ENCODE results near the gene NFATC3. TPM values are rescaled to one million over a fixed set of nuclear protein-coding genes. Genes with fewer than 3 reads are reported as not detected.
"Not testable (repeated sequence)": the region's sequence is repeated elsewhere in the genome, so short reads cannot be mapped to it uniquely, and the experiment has no call there.

NFATC3 gene
- total RNA-seq, 4 donors from 2014 or later = 67.7 to 107 (median 71.7) TPM

- H3K4me3 ChIP-seq (replicated peaks in 1 of 3) = no peak overlapping the region
- TF ChIP-seq CTCF (IDR thresholded peaks at IDR 0.05) (no peak), POLR2A (IDR thresholded peaks at IDR 0.05) (no peak)
- 97 to 99% methylated on average over 3 of the region's 3 CpGs for WGBS, 2 donors
- H3K27ac ChIP-seq = no peak overlapping the region
- intact Hi-C loops (cut with DNase I) = no loop called here
- no peaks in the 10 kb centered on the region for H3K36me3 ChIP-seq
- no peaks in the 10 kb centered on the region for H3K27me3 ChIP-seq
- H3K9me3 ChIP-seq = no peaks in the 10 kb centered on the region
- DNase-seq = no peak
- peaks cover 15 to 21% of the 10 kb centered on the region in 2 donors for H3K4me1 ChIP-seq
Measured at GRCh38 chr16:68097895-68098294, 12.7 kb downstream of the NFATC3 start.

GRCh38 chr16:68100488-68100887, 15.3 kb downstream of the NFATC3 start:
- TF ChIP-seq POLR2A (IDR thresholded peaks at IDR 0.05) = no peak
- TF ChIP-seq CTCF (IDR thresholded peaks at IDR 0.05) = no peak
- H3K4me1 ChIP-seq = peaks cover 2 to 16% of the 10 kb centered on the region in 2 donors
- no peaks in the 10 kb centered on the region for H3K9me3 ChIP-seq
- H3K36me3 ChIP-seq = no peaks in the 10 kb centered on the region
- H3K27me3 ChIP-seq = no peaks in the 10 kb centered on the region
- WGBS, 2 donors = 82 to 90% methylated on average over 4 of the region's 4 CpGs
- peak in 1 of 2 donors; percentile 27 for DNase-seq
- intact Hi-C loops (cut with DNase I) = no loop called here
- no peak overlapping the region for H3K27ac ChIP-seq
- no peak overlapping the region for H3K4me3 ChIP-seq (replicated peaks in 1 of 3)

GRCh38 chr16:68105611-68106010, 20.4 kb downstream of the NFATC3 start:
- Histone ChIP-seq H3K4me3 (replicated peaks in 1 of 3) (no peak overlapping the region), H3K27ac (no peak overlapping the region), H3K27me3 (no peaks in the 10 kb centered on the region), H3K9me3 (no peaks in the 10 kb centered on the region), H3K4me1 (peaks cover 0 to 13% of the 10 kb centered on the region in 2 donors), H3K36me3 (no peaks in the 10 kb centered on the region)
- no peak for TF ChIP-seq POLR2A (IDR thresholded peaks at IDR 0.05)
- no peak for TF ChIP-seq CTCF (IDR thresholded peaks at IDR 0.05)
- WGBS, 2 donors = 95 to 96% methylated on average over 3 of the region's 3 CpGs
- no peak for DNase-seq
- intact Hi-C loops (cut with DNase I) = no loop called here

- H3K27me3 ChIP-seq; intact Hi-C loops (cut with DNase I); H3K36me3 ChIP-seq; H3K27ac ChIP-seq; H3K4me3 ChIP-seq (replicated peaks in 1 of 3); DNase-seq; H3K9me3 ChIP-seq: not testable (repeated sequence)
- peaks cover 0 to 10% of the 10 kb centered on the region in 2 donors for H3K4me1 ChIP-seq
- 91 to 92% methylated on average over 9 of the region's 9 CpGs for WGBS, 2 donors
Measured at GRCh38 chr16:68107230-68107928, 22.2 kb downstream of the NFATC3 start.

GRCh38 chr16:68109156-68109555, 24.0 kb downstream of the NFATC3 start:
- DNase-seq; H3K27me3 ChIP-seq; intact Hi-C loops (cut with DNase I); H3K9me3 ChIP-seq; H3K4me1 ChIP-seq; H3K36me3 ChIP-seq; H3K27ac ChIP-seq; H3K4me3 ChIP-seq (replicated peaks in 1 of 3): not testable (repeated sequence)
- WGBS, 2 donors = 97 to 98% methylated on average over 5 of the region's 5 CpGs

- H3K36me3 ChIP-seq; H3K27ac ChIP-seq; H3K27me3 ChIP-seq; H3K4me3 ChIP-seq (replicated peaks in 1 of 3); H3K4me1 ChIP-seq; DNase-seq; H3K9me3 ChIP-seq; intact Hi-C loops (cut with DNase I): not testable (repeated sequence)
- WGBS, 2 donors = 96 to 97% methylated on average over 2 of the region's 2 CpGs
Measured at GRCh38 chr16:68110611-68111010, 25.4 kb downstream of the NFATC3 start.
